Esophagus muscularis mucosa (tissue), 4 donors: ENCODE results near the gene NECTIN1. TPM values are rescaled to one million over a fixed set of nuclear protein-coding genes. Genes with fewer than 3 reads are reported as not detected.

Experiments used
- DNase-seq: peaks from one replicate; pipeline ENCODE4 v3.0.0-alpha.2; 2017; ENCODE audit errors: extremely low spot score
- H3K27ac ChIP-seq, 4 donors: fragments of 200-600 bp; sonication (generic); replicated peaks in 1 of 4; 1 replicate in 3 of 4; 2 replicates in 1 of 4; pipeline ENCODE4 v1.5.1; 2016 to 2019; ENCODE audit warnings: mild to moderate bottlenecking in 1 of 4
- H3K27me3 ChIP-seq, 4 donors: fragments of 200-600 bp; sonication (generic); one replicate each; pipeline versions ENCODE4 v1.5.1 to v1.6.0; 2016 to 2019
- H3K36me3 ChIP-seq, 4 donors: fragments of 200-600 bp; sonication (generic); one replicate each; pipeline ENCODE4 v1.5.1; 2016 to 2019
- H3K4me1 ChIP-seq, 4 donors: fragments of 200-600 bp; sonication (generic); one replicate each; pipeline ENCODE4 v1.5.1; 2016 to 2019
- H3K4me3 ChIP-seq, 4 donors: fragments of 200-600 bp; sonication (generic); 1 replicate in 2 of 4; 2 replicates in 2 of 4; pipeline ENCODE4 v1.5.1; 2016 to 2019; ENCODE audit warnings: mild to moderate bottlenecking in 4 of 4, moderate library complexity in 1 of 4
- H3K9me3 ChIP-seq, 4 donors: fragments of 200-600 bp; sonication (generic); 1 replicate in 3 of 4; 2 replicates in 1 of 4; pipeline ENCODE4 v1.5.1; 2016 to 2019
- CTCF ChIP-seq, 3 experiments: fragments of 200-600 bp in 2 of 3; fragments of 450-650 bp in 1 of 3; sonication (generic) in 2 of 3; IDR thresholded peaks; one replicate each; pipeline ENCODE4 v1.5.1; 2017 to 2019; ENCODE audit warnings: antibody characterized with exemption in 3 of 3, mild to moderate bottlenecking in 2 of 3, moderate library complexity in 1 of 3
- EP300 ChIP-seq: sonication (generic); formaldehyde crosslinking; IDR thresholded peaks from one replicate; pipeline ENCODE4 v1.6.1; 2017; ENCODE audit warnings: antibody characterized with exemption
- POLR2A ChIP-seq: fragments of 450-650 bp; IDR thresholded peaks from one replicate; pipeline ENCODE4 v1.6.1; 2017; ENCODE audit warnings: antibody characterized with exemption, moderate library complexity, mild to moderate bottlenecking, low read depth
- POLR2AphosphoS5 ChIP-seq, 2 donors: sonication (generic); formaldehyde crosslinking; IDR thresholded peaks; one replicate each; pipeline ENCODE4 v1.6.1; 2017; ENCODE audit warnings: antibody characterized with exemption in 2 of 2
- WGBS: methylation state at CpG from one replicate; pipeline ENCODE4 v1.1.5; 2018; 5-methylcytosine and 5-hydroxymethylcytosine counted together
- intact Hi-C: fragments of 100-400 bp; cut with DNase I; formaldehyde crosslinking; loops from one replicate; pipeline ENCODE4 v1.15.1; 2023
- total RNA-seq, 4 donors: library from RNA; depleted of rRNA; stranded (reverse); fragments of >200 nt; gene quantifications; one replicate each; pipeline versions ENCODE4 v1.1.0 to v1.2.1, GENCODE V29; 2016

Gene NECTIN1
- total RNA-seq, 4 donors from 2014 or later = 1.7 to 4.0 (median 2.5) TPM

GRCh38 chr11:119747868-119748660 is 19.1 kb upstream of the NECTIN1 start:
- no peak for TF ChIP-seq EP300
- intact Hi-C loops = no loop called here
- DNase-seq = no peak
- Histone ChIP-seq H3K27ac (no peak overlapping the region), H3K9me3 (no peaks in the 10 kb centered on the region), H3K4me1 (peaks cover 0 to 1% (median under 1%) of the 10 kb centered on the region in 4 donors), H3K36me3 (no peaks in the 10 kb centered on the region), H3K27me3 (peaks cover 0 to 53% (median 0%) of the 10 kb centered on the region in 4 donors), H3K4me3 (no peak overlapping the region)
- WGBS = 85% methylated on average over 14 of the region's 15 CpGs

- TF ChIP-seq POLR2A (no peak), CTCF (IDR thresholded peaks at IDR 0.05) (no peak), EP300 (no peak), POLR2AphosphoS5 (IDR thresholded peaks at IDR 0.05) (no peak)
- H3K36me3 ChIP-seq = no peaks in the 10 kb centered on the region
- H3K9me3 ChIP-seq = no peaks in the 10 kb centered on the region
- no peak overlapping the region for H3K27ac ChIP-seq
- no peak for DNase-seq
- intact Hi-C loops = no loop called here
- WGBS = 87% methylated on average over 16 of the region's 16 CpGs
- H3K27me3 ChIP-seq = peaks cover 0 to 64% (median 10%) of the 10 kb centered on the region in 4 donors
- no peak overlapping the region for H3K4me3 ChIP-seq
- peaks cover 7 to 22% (median 21%) of the 10 kb centered on the region in 4 donors for H3K4me1 ChIP-seq
These were observed 17.0 kb upstream of the NECTIN1 start for GRCh38 chr11:119745776-119746535.

- no peaks in the 10 kb centered on the region for H3K9me3 ChIP-seq
- TF ChIP-seq EP300 = no peak
- peaks cover 0 to 64% (median 15%) of the 10 kb centered on the region in 4 donors for H3K27me3 ChIP-seq
- WGBS = 84% methylated on average over 4 of the region's 5 CpGs
- H3K4me3 ChIP-seq = no peak overlapping the region
- H3K27ac ChIP-seq = no peak overlapping the region
- DNase-seq = no peak
- intact Hi-C loops = no loop called here
- no peaks in the 10 kb centered on the region for H3K36me3 ChIP-seq
- H3K4me1 ChIP-seq = peaks cover 7 to 23% (median 22%) of the 10 kb centered on the region in 4 donors
These were observed 16.1 kb upstream of the NECTIN1 start for GRCh38 chr11:119745112-119745511.

- Histone ChIP-seq H3K36me3 (no peaks in the 10 kb centered on the region), H3K27me3 (peaks cover 0 to 64% (median 19%) of the 10 kb centered on the region in 4 donors), H3K4me1 (peaks cover 7 to 23% (median 22%) of the 10 kb centered on the region in 4 donors), H3K9me3 (no peaks in the 10 kb centered on the region), H3K4me3 (no peak overlapping the region), H3K27ac (no peak overlapping the region)
- intact Hi-C loops = loop anchor here (5.0 kb wide), 1 partner anchor 262 kb away; no protein-coding TSS in a partner anchor
- 96% methylated on average over 2 of the region's 2 CpGs for WGBS
- no peak for TF ChIP-seq CTCF (IDR thresholded peaks at IDR 0.05)
- TF ChIP-seq EP300 = no peak
- TF ChIP-seq POLR2A = no peak
- TF ChIP-seq POLR2AphosphoS5 (IDR thresholded peaks at IDR 0.05) = no peak
- no peak for DNase-seq
These were observed 15.6 kb upstream of the NECTIN1 start for GRCh38 chr11:119744577-119744976.

GRCh38 chr11:119743006-119743405 is 14.0 kb upstream of the NECTIN1 start:
- peaks cover 0 to 64% (median 22%) of the 10 kb centered on the region in 4 donors for H3K27me3 ChIP-seq
- TF ChIP-seq EP300 (no peak), POLR2A (no peak), POLR2AphosphoS5 (IDR thresholded peaks at IDR 0.05) (no peak), CTCF (IDR thresholded peaks at IDR 0.05) (no peak)
- intact Hi-C loops = loop anchor here (5.0 kb wide), 1 partner anchor 261 kb away; no protein-coding TSS in a partner anchor
- no peak overlapping the region for H3K4me3 ChIP-seq
- H3K4me1 ChIP-seq = peaks cover 7 to 23% (median 22%) of the 10 kb centered on the region in 4 donors
- no peaks in the 10 kb centered on the region for H3K9me3 ChIP-seq
- 67% methylated on average over 8 of the region's 8 CpGs for WGBS
- H3K27ac ChIP-seq = no peak overlapping the region
- no peaks in the 10 kb centered on the region for H3K36me3 ChIP-seq
- DNase-seq = no peak
